ENCODE measurements around the gene BCORL1.

DNA sequence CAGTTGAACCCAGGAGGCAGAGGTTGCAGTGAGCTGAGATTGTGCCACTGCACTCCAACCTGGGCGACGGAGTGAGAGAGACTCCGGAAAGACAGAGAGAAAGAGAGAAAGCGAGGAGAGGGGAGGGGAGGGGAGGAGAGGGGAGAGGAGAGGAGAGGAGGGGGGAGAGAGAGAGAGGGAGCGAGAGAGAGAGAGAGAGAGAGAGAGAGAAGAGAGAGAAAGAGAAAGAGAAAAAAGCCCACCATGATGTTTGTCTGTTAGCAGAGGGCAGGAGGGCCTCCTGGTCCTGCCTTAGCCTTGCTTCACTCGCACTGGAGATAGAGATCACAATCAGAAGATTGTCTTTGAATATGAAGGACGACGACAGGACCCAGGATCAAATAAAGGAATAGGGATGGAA lies 18.7 kb upstream of the BCORL1 start:
- TF ChIP-seq YY1 (IDR thresholded peaks at IDR 0.05; ENCODE audit: extremely low read depth, insufficient replicate concordance, low read depth, low read length) (no peak), ZNF274 (IDR thresholded peaks at IDR 0.05; ENCODE audit: low read depth, low read length) (no peak), SP1 (IDR thresholded peaks at IDR 0.05; ENCODE audit: low read depth) (no peak), CTCF (IDR thresholded peaks at IDR 0.05 in 2 of 3, conservative IDR thresholded peaks at IDR 0.05 in 1 of 3; ENCODE audit: borderline replicate concordance in 1 of 3, insufficient read depth in 1 of 3, low read depth in 2 of 3, low read length in 2 of 3) (no peak), POLR2A (IDR thresholded peaks at IDR 0.05; ENCODE audit: borderline replicate concordance, extremely low read depth, insufficient read depth, insufficient read length) (no peak), JUND (IDR thresholded peaks at IDR 0.05) (no peak), CEBPB (IDR thresholded peaks at IDR 0.05; ENCODE audit: low read depth) (no peak), EGR1 (IDR thresholded peaks at IDR 0.05; ENCODE audit: low read depth) (no peak)
